ENCODE results near the gene CYP24A1. TPM values are rescaled to one million over a fixed set of nuclear protein-coding genes. Genes with fewer than 3 reads are reported as not detected.

The CYP24A1 gene
- not detected in 2 replicates for total RNA-seq

DNA sequence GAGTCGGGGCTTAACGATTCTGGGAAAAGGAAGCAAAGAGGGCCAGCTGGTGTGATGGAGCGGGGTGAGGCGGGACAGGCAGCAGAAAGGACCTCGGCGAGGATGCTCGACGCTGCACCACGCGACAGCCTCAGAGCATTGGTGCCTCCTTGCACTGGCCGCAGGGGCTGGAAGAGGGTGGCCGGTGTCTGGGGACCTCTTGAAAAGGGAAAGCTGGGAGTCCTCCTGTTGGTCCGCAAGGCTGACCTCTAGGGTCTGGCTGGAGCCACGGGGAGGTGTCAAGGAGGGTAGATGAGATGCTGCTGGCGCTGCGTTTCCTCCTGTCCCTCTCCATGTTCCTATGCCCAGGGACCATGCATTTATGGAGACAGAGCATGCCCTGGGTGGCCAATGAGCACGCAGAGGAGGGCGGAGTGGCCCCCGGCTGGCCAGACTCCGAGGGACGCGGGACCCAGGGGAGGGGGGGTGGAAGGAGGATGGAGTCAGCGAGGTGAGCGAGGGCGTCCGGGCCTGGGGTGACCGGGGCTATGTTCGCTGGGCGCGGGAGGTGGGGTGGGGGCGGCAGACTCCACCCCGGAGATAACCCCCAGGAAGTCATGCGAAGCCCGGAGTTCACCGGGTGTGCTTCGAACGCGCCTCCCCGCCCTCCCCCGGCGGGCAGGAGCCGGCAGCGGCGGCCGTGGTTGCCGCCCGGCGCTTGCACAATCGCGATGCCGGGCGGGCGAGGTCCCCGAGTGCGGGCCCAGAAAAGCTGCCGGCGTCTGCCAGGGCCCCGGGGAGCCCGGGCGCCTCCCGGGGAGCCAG is at the start of gene CYP24A1:
Gene CYP24A1, minus strand, starts transcription at position 334 of the 804 bp plus-strand sequence. CDS start 407 bp downstream, outside the sequence.
- DNase-seq (ENCODE audit: low read depth in 2 of 2): no peak

DNA sequence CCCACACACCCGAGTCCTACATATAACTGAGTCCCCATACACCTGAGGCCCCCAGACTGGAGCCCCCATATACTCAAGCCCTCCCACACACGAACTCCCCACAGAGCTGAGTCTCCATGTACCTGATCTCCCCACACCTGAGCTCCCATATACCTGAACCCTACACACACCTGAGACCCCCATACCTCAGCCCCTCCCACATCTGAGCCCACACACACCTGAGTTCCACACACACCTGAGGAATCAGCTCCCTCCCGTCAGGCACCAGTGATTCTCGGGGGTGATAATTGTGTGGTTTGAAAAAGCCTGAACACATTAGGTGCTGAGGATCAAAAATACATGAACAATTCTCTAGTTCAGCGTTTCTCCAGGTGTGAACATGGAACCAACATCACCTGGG is 49.5 kb upstream of the CYP24A1 start:
- no peak for DNase-seq (ENCODE audit: low read depth in 2 of 2)

DNA sequence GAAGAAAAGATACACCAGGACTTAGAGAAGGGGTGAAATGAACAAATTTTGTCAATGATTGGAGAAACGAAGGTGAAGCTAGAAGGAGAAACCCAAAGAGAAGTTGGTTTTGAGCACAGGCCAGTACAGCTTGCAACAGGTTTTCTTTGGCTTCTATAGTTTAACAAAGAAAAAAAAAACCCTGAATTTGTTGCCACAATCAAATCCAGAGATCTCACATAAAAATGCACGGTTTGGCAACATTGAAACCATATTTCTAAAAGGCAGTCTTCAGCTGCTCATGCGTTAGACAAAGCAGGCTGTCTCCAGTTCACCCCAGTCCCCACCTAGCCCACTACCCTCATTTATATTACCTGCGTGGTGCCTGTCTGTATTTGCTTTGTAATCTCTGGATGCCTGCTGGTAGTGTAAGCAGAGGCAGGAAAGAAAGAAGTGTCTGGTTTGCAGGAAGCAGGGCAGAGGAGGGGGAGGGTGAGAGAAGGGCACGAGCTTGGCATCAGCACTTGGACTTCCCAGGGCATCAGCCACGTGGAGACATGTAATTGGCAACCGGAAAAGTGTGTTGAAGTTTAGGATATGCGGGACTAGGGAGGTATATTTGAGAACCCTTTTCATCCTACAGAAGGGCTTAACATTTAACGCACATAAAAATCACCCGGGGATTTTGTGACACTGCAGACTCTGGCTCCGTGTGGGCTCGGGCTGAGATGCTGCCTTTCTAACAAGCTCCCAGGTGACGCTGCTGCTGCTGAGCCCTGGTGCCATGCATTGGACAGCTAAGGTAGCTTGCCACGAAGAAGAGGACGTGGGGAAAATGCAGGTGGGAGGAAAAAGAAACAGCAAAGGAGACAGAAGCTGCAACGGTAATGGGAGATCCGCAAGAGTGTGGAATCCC is 48.5 kb upstream of the CYP24A1 start:
- peak in 1 of 2 donors; percentile 51 for DNase-seq (ENCODE audit: low read depth in 2 of 2)

DNA sequence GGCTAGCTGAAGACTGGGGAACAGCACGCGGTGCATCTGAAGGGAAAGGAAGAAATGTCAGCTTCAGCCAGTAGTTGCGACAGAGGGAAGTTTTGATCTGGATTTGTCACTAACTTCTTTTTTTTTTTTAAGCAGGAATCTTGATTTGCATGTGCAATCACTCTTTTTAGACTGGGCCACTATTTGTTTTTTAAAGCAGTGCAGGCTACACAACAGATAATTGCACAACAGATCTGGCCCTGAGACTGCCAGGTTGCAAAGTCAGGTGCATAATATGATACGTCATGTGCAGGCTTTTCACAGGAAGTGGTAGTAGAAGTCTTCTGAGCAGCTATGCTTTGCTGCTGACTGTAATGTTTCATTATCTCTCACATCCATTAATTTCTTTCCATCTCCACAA is 47.6 kb upstream of the CYP24A1 start:
- DNase-seq (ENCODE audit: low read depth in 2 of 2): no peak

DNA sequence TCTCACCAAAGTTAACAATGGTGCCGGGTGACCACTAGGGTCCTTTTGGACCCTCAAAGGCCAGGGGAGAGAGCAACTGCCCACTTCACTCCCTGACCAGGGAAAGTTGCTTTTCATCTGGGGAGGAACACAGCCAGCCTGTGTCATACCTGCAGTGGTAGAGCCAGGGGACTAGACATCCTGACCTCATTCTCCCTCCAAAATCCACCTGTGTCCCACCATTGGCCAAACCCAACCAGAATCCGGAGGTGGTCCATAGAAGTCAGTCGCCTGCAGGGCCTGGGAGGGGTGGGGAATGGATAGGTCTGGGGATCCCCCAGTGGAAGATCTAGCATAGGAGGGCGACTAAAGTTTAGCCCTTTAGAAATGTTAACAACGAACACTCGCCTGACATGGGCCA is 46.9 kb upstream of the CYP24A1 start:
- no peak for DNase-seq (ENCODE audit: low read depth in 2 of 2)

DNA sequence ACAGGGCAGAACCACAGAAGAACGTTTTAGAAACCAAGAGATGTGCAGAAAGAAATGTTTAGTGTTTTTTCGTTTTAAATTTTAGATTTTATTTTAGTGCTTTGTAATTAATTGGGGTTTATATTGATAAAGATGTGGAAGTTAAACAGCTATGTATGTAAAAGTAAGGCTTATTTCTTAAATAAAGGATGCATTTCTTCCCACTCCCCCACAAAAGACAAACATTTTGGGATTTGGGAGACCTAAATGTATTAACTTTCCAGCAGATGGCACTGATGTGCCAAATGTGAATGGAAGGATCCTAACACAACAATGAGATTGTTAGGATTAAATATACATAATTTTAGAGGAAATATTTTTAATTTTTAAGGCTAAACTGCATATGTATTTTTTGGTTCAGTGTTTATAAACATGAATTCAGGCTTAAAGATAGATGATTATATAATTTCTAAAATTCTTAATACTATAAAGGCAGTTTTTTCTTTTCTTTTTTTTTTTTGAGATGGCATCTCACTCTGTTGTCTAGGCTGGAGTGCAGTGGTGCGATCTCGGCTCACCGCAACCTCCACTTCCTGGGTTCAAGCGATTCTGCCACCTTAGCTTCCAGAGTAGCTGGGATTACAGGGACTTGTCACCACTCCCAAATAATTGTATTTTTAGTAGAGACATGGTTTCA is 46.1 kb upstream of the CYP24A1 start:
- peak; percentile 30 to 60 for DNase-seq (ENCODE audit: low read depth in 2 of 2)

GRCh38 chr20:54218470-54218869 is 44.7 kb upstream of the CYP24A1 start:
- DNase-seq (ENCODE audit: low read depth in 2 of 2): peak; percentile 62 to 64

- DNase-seq (ENCODE audit: low read depth in 2 of 2): no peak
Measured at GRCh38 chr20:54217762-54218161, 44.0 kb upstream of the CYP24A1 start.

- DNase-seq (ENCODE audit: low read depth in 2 of 2): no peak
Measured at GRCh38 chr20:54215157-54215789, 41.5 kb upstream of the CYP24A1 start.

GRCh38 chr20:54214566-54214965 is 40.8 kb upstream of the CYP24A1 start:
- no peak for DNase-seq (ENCODE audit: low read depth in 2 of 2)

DNA sequence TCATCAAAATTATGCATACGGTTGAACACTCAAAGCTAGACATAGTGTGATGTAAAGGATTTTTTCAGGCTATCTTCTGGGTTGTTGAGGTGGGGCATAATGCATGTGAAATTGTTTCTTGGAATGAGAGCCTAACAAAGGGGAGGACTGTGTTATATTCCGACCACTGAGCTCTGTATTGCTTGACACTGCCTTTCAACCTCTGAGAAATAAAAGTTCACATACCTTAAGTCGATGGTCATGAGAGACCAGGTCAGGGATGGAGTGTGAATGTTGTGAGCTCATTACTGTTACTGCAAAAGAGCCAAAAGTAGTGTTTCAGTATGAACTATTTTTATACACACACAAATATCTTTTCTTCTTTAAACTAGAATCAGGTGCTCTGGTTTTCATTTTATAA is 39.1 kb upstream of the CYP24A1 start:
- DNase-seq (ENCODE audit: low read depth in 2 of 2): no peak

GRCh38 chr20:54212226-54212625 is 38.4 kb upstream of the CYP24A1 start:
- DNase-seq (ENCODE audit: low read depth in 2 of 2): no peak

DNA sequence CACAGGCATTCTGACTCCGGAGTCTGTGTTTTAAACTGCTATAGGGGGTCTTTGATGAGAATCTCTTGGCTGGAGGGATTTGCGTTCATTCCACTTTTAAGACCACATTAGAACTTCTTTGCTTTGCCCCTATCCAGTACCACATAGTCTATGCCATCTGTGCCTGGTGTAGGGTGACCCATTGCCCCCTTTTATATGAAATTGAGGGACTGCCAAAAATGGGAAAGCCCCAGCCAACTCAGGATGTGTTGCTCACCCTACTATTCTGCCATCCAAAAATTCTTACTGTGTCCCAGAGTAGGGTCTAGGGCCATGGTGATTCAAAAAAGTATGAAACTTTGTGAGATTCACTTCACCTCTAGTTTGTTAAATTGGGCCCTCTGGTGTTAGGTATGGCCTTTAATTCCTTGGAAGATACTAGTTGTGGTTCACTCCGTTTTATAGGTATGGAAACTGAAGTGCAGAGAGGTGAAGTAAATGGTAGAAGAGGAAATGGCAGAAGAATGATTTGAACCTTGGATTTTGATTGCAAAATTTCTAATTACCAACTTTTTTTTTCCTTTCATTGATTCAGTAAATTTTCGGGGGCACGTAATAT is 35.5 kb upstream of the CYP24A1 start:
- DNase-seq (ENCODE audit: low read depth in 2 of 2): no peak

- DNase-seq (ENCODE audit: low read depth in 2 of 2): peak in 1 of 2 donors; percentile 64
Measured at GRCh38 chr20:54208548-54209176, 34.9 kb upstream of the CYP24A1 start.

- peak; percentile 70 to 88 for DNase-seq (ENCODE audit: low read depth in 2 of 2)
Measured at GRCh38 chr20:54207743-54208547, 34.2 kb upstream of the CYP24A1 start, which contains the start of gene PFDN4. PFDN4 (plus strand) TSS chr20:54208087; CDS start chr20:54208101, 14 bp downstream.

DNA sequence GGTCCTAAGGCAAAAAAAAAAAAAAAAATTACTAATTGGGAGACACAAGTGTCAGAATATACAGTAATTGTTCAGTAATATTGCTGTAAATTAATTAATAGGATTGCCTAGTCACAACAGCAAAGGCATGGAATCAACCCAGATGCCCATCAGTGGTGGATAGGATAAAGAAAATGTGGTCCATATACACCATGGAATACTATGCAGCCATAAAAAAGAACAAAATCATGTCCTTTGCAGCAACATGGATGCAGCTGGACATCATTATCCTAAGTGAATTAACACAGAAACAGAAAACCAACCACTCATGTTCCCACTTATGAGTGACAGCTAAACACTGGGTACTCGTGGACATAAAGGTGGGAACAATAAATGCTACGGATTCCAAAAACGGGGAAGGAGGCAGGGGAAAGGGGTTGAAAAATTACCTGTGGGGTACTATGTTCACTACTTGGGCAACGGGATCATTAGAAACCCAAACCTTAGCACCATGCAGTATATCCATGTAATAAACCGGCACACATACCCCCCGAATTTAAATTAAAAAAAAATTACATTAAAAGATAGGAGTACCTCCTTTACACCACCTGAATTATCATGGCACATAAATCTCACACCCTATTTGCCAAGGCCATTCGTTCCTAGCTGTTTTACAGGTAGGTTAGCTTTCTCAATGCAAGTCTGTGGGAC is 33.4 kb upstream of the CYP24A1 start:
- DNase-seq (ENCODE audit: low read depth in 2 of 2): no peak

DNA sequence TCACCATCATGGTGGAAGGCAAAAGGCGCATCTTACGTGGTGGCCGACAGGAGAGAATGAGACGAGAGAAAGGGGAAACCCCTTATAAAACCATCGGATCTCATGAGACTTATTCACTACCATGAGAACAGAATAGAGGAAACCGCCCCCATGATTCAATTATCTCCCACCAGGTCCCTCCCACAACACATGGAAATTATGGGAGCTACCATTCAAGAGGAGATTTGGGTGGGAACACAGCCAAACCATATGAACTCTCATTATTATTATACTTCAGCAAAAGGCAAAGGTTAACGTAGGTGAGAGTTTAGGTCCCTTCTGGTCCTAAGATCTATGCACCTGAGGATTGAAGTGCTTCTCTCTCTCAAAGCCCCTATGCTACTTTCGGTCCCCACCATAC is 31.7 kb upstream of the CYP24A1 start:
- DNase-seq (ENCODE audit: low read depth in 2 of 2): no peak

GRCh38 chr20:54204481-54204880 is 30.7 kb upstream of the CYP24A1 start:
- DNase-seq (ENCODE audit: low read depth in 2 of 2): no peak

- no peak for DNase-seq (ENCODE audit: low read depth in 2 of 2)
Measured at GRCh38 chr20:54204063-54204462, 30.3 kb upstream of the CYP24A1 start.
